GM23338 (cell line): Measurements from ENCODE around the gene ACTR1A. TPM values are rescaled to one million over a fixed set of nuclear protein-coding genes. Genes with fewer than 3 reads are reported as not detected.

Experiments
- ATAC-seq: fragments of 200-7000 bp; cut with Tn5 transposase; 3 replicates; pipeline ENCODE4 v1.9.1; 2020
- DNase-seq: peaks from one replicate; pipeline ENCODE4 v3.0.0-alpha.2; 2015; ENCODE audit warnings: low spot score
- H2AFZ ChIP-seq: fragments of 200-600 bp; sonication (generic); 2 replicates; pipeline ENCODE4 v1.8.0; 2016; ENCODE audit warnings: antibody characterized with exemption, mild to moderate bottlenecking, moderate library complexity
- H3F3A ChIP-seq: fragments of 200-600 bp; sonication (generic); replicated peaks from 2 replicates; pipeline ENCODE4 v1.8.0; 2017; ENCODE audit warnings: antibody characterized with exemption, mixed run types, low read depth
- H3K27ac ChIP-seq: fragments of 200-600 bp; sonication (generic); 2 replicates; pipeline ENCODE4 v1.6.1; 2016; ENCODE audit warnings: low read depth
- H3K27me3 ChIP-seq: fragments of 200-600 bp; sonication (generic); 2 replicates; pipeline ENCODE4 v1.8.0; 2016; ENCODE audit warnings: mild to moderate bottlenecking, mixed run types, moderate library complexity; ENCODE audit not compliant: insufficient read depth
- H3K36me3 ChIP-seq: fragments of 200-600 bp; sonication (generic); 2 replicates; pipeline ENCODE4 v1.8.0; 2016; ENCODE audit warnings: mild to moderate bottlenecking; ENCODE audit not compliant: insufficient read depth
- H3K4me1 ChIP-seq: fragments of 200-600 bp; sonication (generic); 2 replicates; pipeline ENCODE4 v1.8.0; 2016; ENCODE audit warnings: mild to moderate bottlenecking, moderate library complexity; ENCODE audit not compliant: insufficient read depth
- H3K4me2 ChIP-seq: fragments of 200-600 bp; sonication (generic); 2 replicates; pipeline ENCODE4 v1.7.1; 2017; ENCODE audit warnings: mixed run types
- H3K4me3 ChIP-seq: fragments of 200-600 bp; sonication (generic); 2 replicates; pipeline ENCODE4 v1.6.1; 2016; ENCODE audit warnings: mixed run types
- H3K79me2 ChIP-seq: fragments of 200-600 bp; sonication (generic); replicated peaks from 2 replicates; pipeline ENCODE4 v1.8.0; 2017; ENCODE audit warnings: mild to moderate bottlenecking; ENCODE audit not compliant: insufficient read depth
- H3K9me2 ChIP-seq: fragments of 200-600 bp; sonication (generic); 2 replicates; pipeline ENCODE4 v1.8.0; 2017; ENCODE audit not compliant: insufficient read depth
- H4K20me1 ChIP-seq: fragments of 200-600 bp; sonication (generic); replicated peaks from 2 replicates; pipeline ENCODE4 v1.8.0; 2017; ENCODE audit warnings: mild to moderate bottlenecking; ENCODE audit not compliant: insufficient read depth
- H3K27ac Mint-ChIP-seq: 2 replicates; pipeline ENCODE4 v1.8.0; 2020; ENCODE audit warnings: inconsistent platforms, mild to moderate bottlenecking, moderate library complexity, mixed read lengths
- H3K27me3 Mint-ChIP-seq: 3 replicates; pipeline ENCODE4 v1.8.0; 2022; ENCODE audit warnings: low read depth, mild to moderate bottlenecking, moderate library complexity, mixed read lengths, inconsistent platforms; ENCODE audit not compliant: insufficient read depth, poor library complexity
- H3K36me3 Mint-ChIP-seq: 3 replicates; pipeline ENCODE4 v1.8.0; 2021; ENCODE audit warnings: low read depth, mild to moderate bottlenecking, inconsistent platforms, moderate library complexity, mixed read lengths
- H3K4me1 Mint-ChIP-seq: 3 replicates; pipeline ENCODE4 v1.8.0; 2020; ENCODE audit warnings: mild to moderate bottlenecking, inconsistent platforms, mixed read lengths
- H3K4me3 Mint-ChIP-seq: 3 replicates; pipeline ENCODE4 v1.8.0; 2021; ENCODE audit warnings: moderate library complexity, mild to moderate bottlenecking, inconsistent platforms, mixed read lengths
- H3K9me3 Mint-ChIP-seq: 3 replicates; pipeline ENCODE4 v1.8.0; 2020; ENCODE audit warnings: moderate library complexity, mild to moderate bottlenecking, inconsistent platforms, mixed read lengths
- CREB1 ChIP-seq: fragments of 250-450 bp; sonication (Bioruptor Pico); IDR thresholded peaks from 2 replicates; pipeline ENCODE4 v1.5.0; 2020; ENCODE audit warnings: low read depth, mild to moderate bottlenecking, moderate library complexity
- EZH2 ChIP-seq: fragments of 200-600 bp; sonication (generic); IDR thresholded peaks from one replicate; pipeline ENCODE4 v1.8.0; 2017; ENCODE audit warnings: antibody characterized with exemption, mild to moderate bottlenecking, low read depth; ENCODE audit not compliant: unreplicated experiment
- EZH2phosphoT487 ChIP-seq: fragments of 200-600 bp; sonication (generic); IDR thresholded peaks from one replicate; pipeline ENCODE4 v1.8.1; 2018; ENCODE audit warnings: antibody characterized with exemption; ENCODE audit not compliant: unreplicated experiment
- JUNB ChIP-seq: IDR thresholded peaks from one replicate; pipeline ENCODE4 v1.6.1; 2016; ENCODE audit warnings: antibody characterized with exemption; ENCODE audit not compliant: unreplicated experiment
- NANOG ChIP-seq: IDR thresholded peaks from 2 replicates; pipeline ENCODE4 v1.6.1; 2016; ENCODE audit warnings: antibody characterized with exemption, borderline replicate concordance
- POLR2AphosphoS5 ChIP-seq: IDR thresholded peaks from 2 replicates; pipeline ENCODE4 v1.6.1; 2016; ENCODE audit warnings: antibody characterized with exemption, low read depth
- STAT1 ChIP-seq: IDR thresholded peaks from one replicate; pipeline ENCODE4 v1.6.1; 2016; ENCODE audit warnings: antibody characterized with exemption; ENCODE audit not compliant: unreplicated experiment
- ZNF114 ChIP-seq: fragments of 250-450 bp; sonication (Bioruptor Pico); IDR thresholded peaks from 2 replicates; pipeline ENCODE4 v1.5.0; 2020; ENCODE audit warnings: mild to moderate bottlenecking, moderate library complexity
- ZNF331 ChIP-seq: fragments of 250-450 bp; sonication (Bioruptor Pico); IDR thresholded peaks from 2 replicates; pipeline ENCODE4 v1.5.0; 2020; ENCODE audit warnings: low read depth, mild to moderate bottlenecking, moderate library complexity
- polyA plus RNA-seq: library from polyadenylated mRNA; unstranded; fragments of >200 nt; fragmentation: Nextera tagmentation; extraction: Ambion mirVana; gene quantifications from 2 replicates; pipeline ENCODE4 v1.2.1, GENCODE V29; 2016
- total RNA-seq: library from RNA; depleted of rRNA; stranded (reverse); fragments of >200 nt; shearing (Covaris generic); gene quantifications from 2 replicates; pipeline ENCODE4 v1.2.3, GENCODE V29; 2014
- TF ChIP-seq, protein P1 (sequence below): IDR thresholded peaks from one replicate; pipeline ENCODE4 v1.6.1; 2018; ENCODE audit warnings: antibody characterized with exemption; ENCODE audit not compliant: unreplicated experiment
- TF ChIP-seq, protein P2 (sequence below): IDR thresholded peaks from 2 replicates; pipeline ENCODE4 v1.6.1; 2016; ENCODE audit warnings: antibody characterized with exemption
- TF ChIP-seq, protein P3 (sequence below), 2 experiments: fragments of 200-600 bp in 1 of 2; sonication (generic) in 1 of 2; conservative IDR thresholded peaks; 2 replicates each; pipeline versions ENCODE4 v1.5.1 to v1.6.1; 2016 to 2017; ENCODE audit warnings: antibody characterized with exemption in 2 of 2, low read depth in 2 of 2, mild to moderate bottlenecking in 2 of 2, moderate library complexity in 1 of 2
- TF ChIP-seq, protein P4 (sequence below): fragments of 250-450 bp; sonication (Bioruptor Pico); IDR thresholded peaks from 2 replicates; pipeline ENCODE4 v1.5.0; 2020; ENCODE audit warnings: mild to moderate bottlenecking, moderate library complexity

The ACTR1A gene
- total and polyA plus RNA-seq, 2 experiments from 2014 or later: 39.4 to 101 TPM

DNA sequence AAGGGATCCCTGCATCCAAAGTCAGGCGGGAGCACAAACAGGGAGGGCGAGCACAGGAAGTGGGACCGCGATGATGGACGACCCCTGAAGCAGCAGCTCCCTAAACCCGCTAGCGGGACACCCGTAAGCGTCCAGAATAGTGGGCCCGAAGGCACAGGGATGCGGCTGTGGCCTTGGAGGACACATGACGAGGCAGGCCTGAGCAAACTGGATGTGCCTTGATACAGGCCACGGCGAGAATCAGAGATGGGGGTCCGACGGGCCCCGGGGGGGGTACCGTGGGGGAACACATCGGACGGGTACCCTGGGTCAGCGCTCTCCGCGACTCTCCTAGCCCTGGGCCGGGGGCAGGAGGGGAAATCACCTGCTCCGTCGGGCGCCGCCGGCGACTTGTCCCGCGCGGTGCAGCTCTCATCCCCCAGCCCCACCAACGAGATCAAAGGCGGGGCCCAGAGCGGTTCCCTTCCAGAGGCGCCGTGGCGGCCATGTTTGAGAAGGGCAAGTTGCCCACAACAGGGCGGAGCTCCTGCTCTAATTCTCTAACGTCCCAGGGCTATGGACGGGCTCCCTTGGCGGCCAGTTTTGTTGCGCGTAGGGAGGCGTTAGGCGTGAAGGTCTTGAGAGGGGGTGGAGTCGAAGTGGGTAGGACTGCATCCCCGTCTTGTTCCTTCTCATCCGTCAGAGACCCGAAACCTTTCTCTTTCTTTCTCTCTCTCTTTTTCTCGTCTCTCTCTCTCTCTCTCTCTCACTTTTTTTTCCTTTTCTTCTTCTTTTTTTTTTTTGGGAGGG is 70.2 kb downstream of the ACTR1A start, which contains the start of gene CUEDC2:
Gene CUEDC2, minus strand, starts transcription at position 413 of the 789 bp plus-strand sequence. CDS start 7,386 bp downstream, outside the sequence.
- peaks cover 51% of the 10 kb centered on the region for H3K27me3 Mint-ChIP-seq
- H3K36me3 Mint-ChIP-seq: peaks cover 4% of the 10 kb centered on the region; the same call in 2 of the 3 replicates
- Histone ChIP-seq H4K20me1 (no peaks in the 10 kb centered on the region; the same call in 1 of the 2 replicates), H3K27me3 (peaks cover 46% of the 10 kb centered on the region), H2AFZ (peak within 1 kb of the TSS; percentile 95), H3K27ac (0 out of 2 replicates have a peak within 1 kb of the TSS, but pooled peaks have one; percentile 50), H3K79me2 (no peaks in the 10 kb centered on the region; the same call in 1 of the 2 replicates), H3K4me2 (peak within 1 kb of the TSS; percentile 96), H3K4me1 (peaks cover 21% of the 10 kb centered on the region), H3K4me3 (peak within 1 kb of the TSS; percentile 81), H3F3A (0 out of 2 replicates have a peak, but pooled peaks cover 7% of the 10 kb centered on the region), H3K36me3 (no peaks in the 10 kb centered on the region), H3K9me2 (no peaks in the 10 kb centered on the region)
- H3K4me3 Mint-ChIP-seq: peak within 1 kb of the TSS; percentile 97
- no peaks in the 10 kb centered on the region for H3K9me3 Mint-ChIP-seq
- peaks cover 26% of the 10 kb centered on the region for H3K4me1 Mint-ChIP-seq
- TF ChIP-seq, protein P1, sequence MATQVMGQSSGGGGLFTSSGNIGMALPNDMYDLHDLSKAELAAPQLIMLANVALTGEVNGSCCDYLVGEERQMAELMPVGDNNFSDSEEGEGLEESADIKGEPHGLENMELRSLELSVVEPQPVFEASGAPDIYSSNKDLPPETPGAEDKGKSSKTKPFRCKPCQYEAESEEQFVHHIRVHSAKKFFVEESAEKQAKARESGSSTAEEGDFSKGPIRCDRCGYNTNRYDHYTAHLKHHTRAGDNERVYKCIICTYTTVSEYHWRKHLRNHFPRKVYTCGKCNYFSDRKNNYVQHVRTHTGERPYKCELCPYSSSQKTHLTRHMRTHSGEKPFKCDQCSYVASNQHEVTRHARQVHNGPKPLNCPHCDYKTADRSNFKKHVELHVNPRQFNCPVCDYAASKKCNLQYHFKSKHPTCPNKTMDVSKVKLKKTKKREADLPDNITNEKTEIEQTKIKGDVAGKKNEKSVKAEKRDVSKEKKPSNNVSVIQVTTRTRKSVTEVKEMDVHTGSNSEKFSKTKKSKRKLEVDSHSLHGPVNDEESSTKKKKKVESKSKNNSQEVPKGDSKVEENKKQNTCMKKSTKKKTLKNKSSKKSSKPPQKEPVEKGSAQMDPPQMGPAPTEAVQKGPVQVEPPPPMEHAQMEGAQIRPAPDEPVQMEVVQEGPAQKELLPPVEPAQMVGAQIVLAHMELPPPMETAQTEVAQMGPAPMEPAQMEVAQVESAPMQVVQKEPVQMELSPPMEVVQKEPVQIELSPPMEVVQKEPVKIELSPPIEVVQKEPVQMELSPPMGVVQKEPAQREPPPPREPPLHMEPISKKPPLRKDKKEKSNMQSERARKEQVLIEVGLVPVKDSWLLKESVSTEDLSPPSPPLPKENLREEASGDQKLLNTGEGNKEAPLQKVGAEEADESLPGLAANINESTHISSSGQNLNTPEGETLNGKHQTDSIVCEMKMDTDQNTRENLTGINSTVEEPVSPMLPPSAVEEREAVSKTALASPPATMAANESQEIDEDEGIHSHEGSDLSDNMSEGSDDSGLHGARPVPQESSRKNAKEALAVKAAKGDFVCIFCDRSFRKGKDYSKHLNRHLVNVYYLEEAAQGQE: no peak
- TF ChIP-seq ZNF114 (CRISPR knock-in tag) (no peak), EZH2phosphoT487 (no peak), CREB1 (CRISPR knock-in tag) (peak; percentile 76; the same call in 1 of the 2 replicates), NANOG (peak; percentile 23; the same call in 1 of the 2 replicates), EZH2 (no peak), STAT1 (peak; percentile 37), JUNB (no peak), ZNF331 (no peak), POLR2AphosphoS5 (peak; percentile 85)
- TF ChIP-seq, protein P2, sequence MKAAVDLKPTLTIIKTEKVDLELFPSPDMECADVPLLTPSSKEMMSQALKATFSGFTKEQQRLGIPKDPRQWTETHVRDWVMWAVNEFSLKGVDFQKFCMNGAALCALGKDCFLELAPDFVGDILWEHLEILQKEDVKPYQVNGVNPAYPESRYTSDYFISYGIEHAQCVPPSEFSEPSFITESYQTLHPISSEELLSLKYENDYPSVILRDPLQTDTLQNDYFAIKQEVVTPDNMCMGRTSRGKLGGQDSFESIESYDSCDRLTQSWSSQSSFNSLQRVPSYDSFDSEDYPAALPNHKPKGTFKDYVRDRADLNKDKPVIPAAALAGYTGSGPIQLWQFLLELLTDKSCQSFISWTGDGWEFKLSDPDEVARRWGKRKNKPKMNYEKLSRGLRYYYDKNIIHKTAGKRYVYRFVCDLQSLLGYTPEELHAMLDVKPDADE: peak; percentile 94
- TF ChIP-seq, protein P3, sequence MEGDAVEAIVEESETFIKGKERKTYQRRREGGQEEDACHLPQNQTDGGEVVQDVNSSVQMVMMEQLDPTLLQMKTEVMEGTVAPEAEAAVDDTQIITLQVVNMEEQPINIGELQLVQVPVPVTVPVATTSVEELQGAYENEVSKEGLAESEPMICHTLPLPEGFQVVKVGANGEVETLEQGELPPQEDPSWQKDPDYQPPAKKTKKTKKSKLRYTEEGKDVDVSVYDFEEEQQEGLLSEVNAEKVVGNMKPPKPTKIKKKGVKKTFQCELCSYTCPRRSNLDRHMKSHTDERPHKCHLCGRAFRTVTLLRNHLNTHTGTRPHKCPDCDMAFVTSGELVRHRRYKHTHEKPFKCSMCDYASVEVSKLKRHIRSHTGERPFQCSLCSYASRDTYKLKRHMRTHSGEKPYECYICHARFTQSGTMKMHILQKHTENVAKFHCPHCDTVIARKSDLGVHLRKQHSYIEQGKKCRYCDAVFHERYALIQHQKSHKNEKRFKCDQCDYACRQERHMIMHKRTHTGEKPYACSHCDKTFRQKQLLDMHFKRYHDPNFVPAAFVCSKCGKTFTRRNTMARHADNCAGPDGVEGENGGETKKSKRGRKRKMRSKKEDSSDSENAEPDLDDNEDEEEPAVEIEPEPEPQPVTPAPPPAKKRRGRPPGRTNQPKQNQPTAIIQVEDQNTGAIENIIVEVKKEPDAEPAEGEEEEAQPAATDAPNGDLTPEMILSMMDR (conservative IDR thresholded peaks at IDR 0.05; ENCODE audit: low read depth in 2 of 2): 0 out of 4 replicates have a peak, but pooled peaks of 1 of the 2 experiments have one; percentile 20
- TF ChIP-seq, protein P4, sequence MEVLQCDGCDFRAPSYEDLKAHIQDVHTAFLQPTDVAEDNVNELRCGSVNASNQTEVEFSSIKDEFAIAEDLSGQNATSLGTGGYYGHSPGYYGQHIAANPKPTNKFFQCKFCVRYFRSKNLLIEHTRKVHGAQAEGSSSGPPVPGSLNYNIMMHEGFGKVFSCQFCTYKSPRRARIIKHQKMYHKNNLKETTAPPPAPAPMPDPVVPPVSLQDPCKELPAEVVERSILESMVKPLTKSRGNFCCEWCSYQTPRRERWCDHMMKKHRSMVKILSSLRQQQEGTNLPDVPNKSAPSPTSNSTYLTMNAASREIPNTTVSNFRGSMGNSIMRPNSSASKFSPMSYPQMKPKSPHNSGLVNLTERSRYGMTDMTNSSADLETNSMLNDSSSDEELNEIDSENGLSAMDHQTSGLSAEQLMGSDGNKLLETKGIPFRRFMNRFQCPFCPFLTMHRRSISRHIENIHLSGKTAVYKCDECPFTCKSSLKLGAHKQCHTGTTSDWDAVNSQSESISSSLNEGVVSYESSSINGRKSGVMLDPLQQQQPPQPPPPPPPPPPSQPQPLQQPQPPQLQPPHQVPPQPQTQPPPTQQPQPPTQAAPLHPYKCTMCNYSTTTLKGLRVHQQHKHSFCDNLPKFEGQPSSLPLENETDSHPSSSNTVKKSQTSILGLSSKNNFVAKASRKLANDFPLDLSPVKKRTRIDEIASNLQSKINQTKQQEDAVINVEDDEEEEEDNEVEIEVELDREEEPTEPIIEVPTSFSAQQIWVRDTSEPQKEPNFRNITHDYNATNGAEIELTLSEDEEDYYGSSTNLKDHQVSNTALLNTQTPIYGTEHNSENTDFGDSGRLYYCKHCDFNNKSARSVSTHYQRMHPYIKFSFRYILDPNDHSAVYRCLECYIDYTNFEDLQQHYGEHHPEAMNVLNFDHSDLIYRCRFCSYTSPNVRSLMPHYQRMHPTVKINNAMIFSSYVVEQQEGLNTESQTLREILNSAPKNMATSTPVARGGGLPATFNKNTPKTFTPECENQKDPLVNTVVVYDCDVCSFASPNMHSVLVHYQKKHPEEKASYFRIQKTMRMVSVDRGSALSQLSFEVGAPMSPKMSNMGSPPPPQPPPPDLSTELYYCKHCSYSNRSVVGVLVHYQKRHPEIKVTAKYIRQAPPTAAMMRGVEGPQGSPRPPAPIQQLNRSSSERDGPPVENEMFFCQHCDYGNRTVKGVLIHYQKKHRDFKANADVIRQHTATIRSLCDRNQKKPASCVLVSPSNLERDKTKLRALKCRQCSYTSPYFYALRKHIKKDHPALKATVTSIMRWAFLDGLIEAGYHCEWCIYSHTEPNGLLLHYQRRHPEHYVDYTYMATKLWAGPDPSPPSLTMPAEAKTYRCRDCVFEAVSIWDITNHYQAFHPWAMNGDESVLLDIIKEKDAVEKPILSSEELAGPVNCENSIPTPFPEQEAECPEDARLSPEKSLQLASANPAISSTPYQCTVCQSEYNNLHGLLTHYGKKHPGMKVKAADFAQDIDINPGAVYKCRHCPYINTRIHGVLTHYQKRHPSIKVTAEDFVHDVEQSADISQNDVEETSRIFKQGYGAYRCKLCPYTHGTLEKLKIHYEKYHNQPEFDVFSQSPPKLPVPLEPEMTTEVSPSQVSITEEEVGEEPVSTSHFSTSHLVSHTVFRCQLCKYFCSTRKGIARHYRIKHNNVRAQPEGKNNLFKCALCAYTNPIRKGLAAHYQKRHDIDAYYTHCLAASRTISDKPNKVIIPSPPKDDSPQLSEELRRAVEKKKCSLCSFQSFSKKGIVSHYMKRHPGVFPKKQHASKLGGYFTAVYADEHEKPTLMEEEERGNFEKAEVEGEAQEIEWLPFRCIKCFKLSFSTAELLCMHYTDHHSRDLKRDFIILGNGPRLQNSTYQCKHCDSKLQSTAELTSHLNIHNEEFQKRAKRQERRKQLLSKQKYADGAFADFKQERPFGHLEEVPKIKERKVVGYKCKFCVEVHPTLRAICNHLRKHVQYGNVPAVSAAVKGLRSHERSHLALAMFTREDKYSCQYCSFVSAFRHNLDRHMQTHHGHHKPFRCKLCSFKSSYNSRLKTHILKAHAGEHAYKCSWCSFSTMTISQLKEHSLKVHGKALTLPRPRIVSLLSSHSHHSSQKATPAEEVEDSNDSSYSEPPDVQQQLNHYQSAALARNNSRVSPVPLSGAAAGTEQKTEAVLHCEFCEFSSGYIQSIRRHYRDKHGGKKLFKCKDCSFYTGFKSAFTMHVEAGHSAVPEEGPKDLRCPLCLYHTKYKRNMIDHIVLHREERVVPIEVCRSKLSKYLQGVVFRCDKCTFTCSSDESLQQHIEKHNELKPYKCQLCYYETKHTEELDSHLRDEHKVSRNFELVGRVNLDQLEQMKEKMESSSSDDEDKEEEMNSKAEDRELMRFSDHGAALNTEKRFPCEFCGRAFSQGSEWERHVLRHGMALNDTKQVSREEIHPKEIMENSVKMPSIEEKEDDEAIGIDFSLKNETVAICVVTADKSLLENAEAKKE (CRISPR knock-in tag): no peak
- ATAC-seq (peak; percentile 81), DNase-seq (peak; percentile 99)
- H3K27ac Mint-ChIP-seq: peak within 1 kb of the TSS; percentile 96
